Thyroid gland (tissue), 4 donors: ENCODE results near the gene ABHD12. TPM values are rescaled to one million over a fixed set of nuclear protein-coding genes. Genes with fewer than 3 reads are reported as not detected.

Experiments
- DNase-seq, 2 donors: peaks; one replicate each; pipeline ENCODE4 v3.0.0-alpha.2; 2019
- H3K27ac ChIP-seq, 3 donors: fragments of 200-600 bp; sonication (generic); 1 replicate in 2 of 3; 2 replicates in 1 of 3; pipeline ENCODE4 v1.5.1; 2016 to 2019; ENCODE audit warnings: mild to moderate bottlenecking in 1 of 3, moderate library complexity in 1 of 3
- H3K27me3 ChIP-seq: fragments of 200-600 bp; sonication (generic); one replicate; pipeline ENCODE4 v1.5.1; 2019
- H3K36me3 ChIP-seq, 2 donors: fragments of 200-600 bp; sonication (generic); one replicate each; pipeline ENCODE4 v1.5.1; 2016 to 2019
- H3K4me1 ChIP-seq, 2 donors: fragments of 200-600 bp; sonication (generic); one replicate each; pipeline ENCODE4 v1.5.1; 2017 to 2019
- H3K4me3 ChIP-seq, 3 donors: fragments of 200-600 bp; sonication (generic); replicated peaks in 1 of 3; 1 replicate in 2 of 3; 2 replicates in 1 of 3; pipeline ENCODE4 v1.5.1; 2016; ENCODE audit warnings: mild to moderate bottlenecking in 1 of 3
- H3K9me3 ChIP-seq: fragments of 200-600 bp; sonication (generic); one replicate; pipeline ENCODE4 v1.5.1; 2017
- POLR2A ChIP-seq, 2 donors: fragments of 450-650 bp; IDR thresholded peaks; one replicate each; pipeline ENCODE4 v1.6.1; 2017; ENCODE audit warnings: antibody characterized with exemption in 2 of 2, mild to moderate bottlenecking in 2 of 2, moderate library complexity in 1 of 2
- WGBS, 2 donors: methylation state at CpG; one replicate each; pipeline ENCODE4 v1.1.5; 2017; 5-methylcytosine and 5-hydroxymethylcytosine counted together
- intact Hi-C: fragments of 100-400 bp; cut with DNase I; formaldehyde crosslinking; loops from one replicate; pipeline ENCODE4 v1.15.1; 2023
- total RNA-seq, 4 donors: library from RNA; depleted of rRNA; stranded (reverse); fragments of >200 nt; gene quantifications; one replicate each; pipeline ENCODE4 v1.2.3, GENCODE V29; 2016
- TF ChIP-seq, protein P1 (sequence below), 6 experiments: fragments of 200-600 bp in 3 of 6; fragments of 450-650 bp in 3 of 6; sonication (generic) in 3 of 6; IDR thresholded peaks; one replicate each; pipeline ENCODE4 v1.5.1; 2016 to 2019; ENCODE audit warnings: antibody characterized with exemption in 6 of 6, mild to moderate bottlenecking in 2 of 6, inconsistent platforms in 1 of 6, moderate library complexity in 1 of 6

Gene ABHD12
- total RNA-seq, 4 donors from 2014 or later: 103 to 212 (median 179) TPM

DNA sequence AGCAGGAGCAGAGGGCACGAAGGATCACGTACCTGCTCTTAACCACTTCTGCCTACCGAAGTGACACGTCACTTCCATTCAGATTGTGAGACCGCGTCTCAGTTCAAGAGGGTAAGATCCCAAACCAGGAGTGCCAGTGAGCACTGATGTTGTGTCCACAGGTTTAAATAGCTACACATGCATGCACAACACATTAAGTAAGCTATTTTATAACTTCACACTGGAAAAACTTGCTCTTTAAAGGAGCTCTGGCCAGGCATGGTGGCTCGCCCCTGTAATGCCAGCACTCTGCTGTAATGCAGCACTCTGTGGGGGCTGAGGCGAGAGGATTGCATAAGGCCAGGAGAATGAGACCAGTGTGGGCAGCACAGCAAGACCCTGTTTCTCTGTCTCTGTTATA lies 21.1 kb downstream of the ABHD12 start:
- Histone ChIP-seq H3K4me1 (peaks cover 5 to 19% of the 10 kb centered on the region in 2 donors), H3K27me3 (no peaks in the 10 kb centered on the region), H3K4me3 (no peak overlapping the region), H3K27ac (peak overlapping the region; percentile 37 to 83 (median 42)), H3K36me3 (no peaks in the 10 kb centered on the region), H3K9me3 (no peaks in the 10 kb centered on the region)
- intact Hi-C loops: no loop called here
- peak; percentile 40 to 65 for DNase-seq
- TF ChIP-seq, protein P1, sequence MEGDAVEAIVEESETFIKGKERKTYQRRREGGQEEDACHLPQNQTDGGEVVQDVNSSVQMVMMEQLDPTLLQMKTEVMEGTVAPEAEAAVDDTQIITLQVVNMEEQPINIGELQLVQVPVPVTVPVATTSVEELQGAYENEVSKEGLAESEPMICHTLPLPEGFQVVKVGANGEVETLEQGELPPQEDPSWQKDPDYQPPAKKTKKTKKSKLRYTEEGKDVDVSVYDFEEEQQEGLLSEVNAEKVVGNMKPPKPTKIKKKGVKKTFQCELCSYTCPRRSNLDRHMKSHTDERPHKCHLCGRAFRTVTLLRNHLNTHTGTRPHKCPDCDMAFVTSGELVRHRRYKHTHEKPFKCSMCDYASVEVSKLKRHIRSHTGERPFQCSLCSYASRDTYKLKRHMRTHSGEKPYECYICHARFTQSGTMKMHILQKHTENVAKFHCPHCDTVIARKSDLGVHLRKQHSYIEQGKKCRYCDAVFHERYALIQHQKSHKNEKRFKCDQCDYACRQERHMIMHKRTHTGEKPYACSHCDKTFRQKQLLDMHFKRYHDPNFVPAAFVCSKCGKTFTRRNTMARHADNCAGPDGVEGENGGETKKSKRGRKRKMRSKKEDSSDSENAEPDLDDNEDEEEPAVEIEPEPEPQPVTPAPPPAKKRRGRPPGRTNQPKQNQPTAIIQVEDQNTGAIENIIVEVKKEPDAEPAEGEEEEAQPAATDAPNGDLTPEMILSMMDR (IDR thresholded peaks at IDR 0.05): no peak
- TF ChIP-seq POLR2A (IDR thresholded peaks at IDR 0.05): no peak
- WGBS, 2 donors: 39 to 57% methylated on average over 8 of the region's 8 CpGs

DNA sequence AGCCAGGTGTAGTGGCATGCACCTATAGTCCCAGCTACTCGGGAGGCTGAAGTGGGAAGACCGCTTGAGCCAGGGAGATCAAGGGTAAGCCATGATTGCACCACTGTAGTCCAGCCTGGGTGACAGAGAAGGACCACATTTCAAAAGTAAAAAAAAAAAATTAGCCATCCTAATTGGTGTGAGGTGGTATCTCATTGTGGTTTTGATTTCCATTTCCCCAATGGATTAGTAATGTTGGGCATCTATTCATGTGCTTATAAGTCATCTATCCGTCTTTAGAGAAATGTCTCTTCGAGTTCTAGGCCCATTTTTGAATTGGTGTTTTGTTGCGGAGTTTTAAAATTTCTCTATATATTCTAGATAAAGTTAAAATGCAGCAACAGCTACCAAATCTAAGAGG lies 21.7 kb downstream of the ABHD12 start:
- 95 to 96% methylated on average over 5 of the region's 5 CpGs for WGBS, 2 donors
- TF ChIP-seq POLR2A (IDR thresholded peaks at IDR 0.05): no peak
- TF ChIP-seq, protein P1 (IDR thresholded peaks at IDR 0.05): no peak
- intact Hi-C loops: no loop called here
- H3K27ac ChIP-seq: peak overlapping the region in 1 of 3 donors; percentile 83
- H3K9me3 ChIP-seq: no peaks in the 10 kb centered on the region
- DNase-seq: no peak
- peaks cover 5 to 19% of the 10 kb centered on the region in 2 donors for H3K4me1 ChIP-seq
- no peak overlapping the region for H3K4me3 ChIP-seq
- H3K27me3 ChIP-seq: no peaks in the 10 kb centered on the region
- no peaks in the 10 kb centered on the region for H3K36me3 ChIP-seq

DNA sequence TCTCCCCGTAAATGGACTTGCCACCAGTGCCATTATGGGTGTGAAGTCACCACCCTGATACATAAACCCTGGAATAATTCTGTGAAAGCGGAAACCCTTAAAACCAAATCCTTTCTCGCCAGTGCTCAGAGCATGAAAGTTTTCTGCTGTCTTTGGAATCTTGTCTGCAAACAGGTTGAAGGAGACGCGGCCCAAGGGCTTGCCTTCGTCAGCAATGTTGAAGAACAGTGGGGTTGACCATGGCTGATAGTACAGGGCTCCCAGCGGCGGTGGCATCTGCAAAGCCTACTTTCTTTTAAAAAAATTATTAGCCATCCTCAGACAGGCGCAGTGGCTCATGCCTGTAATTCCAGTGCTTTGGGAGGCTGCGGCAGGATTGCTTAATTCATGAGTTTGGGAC lies 22.1 kb downstream of the ABHD12 start:
- TF ChIP-seq, protein P1 (IDR thresholded peaks at IDR 0.05): no peak
- TF ChIP-seq POLR2A (IDR thresholded peaks at IDR 0.05): no peak
- peaks cover 5 to 19% of the 10 kb centered on the region in 2 donors for H3K4me1 ChIP-seq
- no peaks in the 10 kb centered on the region for H3K36me3 ChIP-seq
- H3K4me3 ChIP-seq: no peak overlapping the region
- DNase-seq: no peak
- H3K27me3 ChIP-seq: no peaks in the 10 kb centered on the region
- 94 to 99% methylated on average over 10 of the region's 10 CpGs for WGBS, 2 donors
- no peak overlapping the region for H3K27ac ChIP-seq
- intact Hi-C loops: no loop called here
- no peaks in the 10 kb centered on the region for H3K9me3 ChIP-seq

DNA sequence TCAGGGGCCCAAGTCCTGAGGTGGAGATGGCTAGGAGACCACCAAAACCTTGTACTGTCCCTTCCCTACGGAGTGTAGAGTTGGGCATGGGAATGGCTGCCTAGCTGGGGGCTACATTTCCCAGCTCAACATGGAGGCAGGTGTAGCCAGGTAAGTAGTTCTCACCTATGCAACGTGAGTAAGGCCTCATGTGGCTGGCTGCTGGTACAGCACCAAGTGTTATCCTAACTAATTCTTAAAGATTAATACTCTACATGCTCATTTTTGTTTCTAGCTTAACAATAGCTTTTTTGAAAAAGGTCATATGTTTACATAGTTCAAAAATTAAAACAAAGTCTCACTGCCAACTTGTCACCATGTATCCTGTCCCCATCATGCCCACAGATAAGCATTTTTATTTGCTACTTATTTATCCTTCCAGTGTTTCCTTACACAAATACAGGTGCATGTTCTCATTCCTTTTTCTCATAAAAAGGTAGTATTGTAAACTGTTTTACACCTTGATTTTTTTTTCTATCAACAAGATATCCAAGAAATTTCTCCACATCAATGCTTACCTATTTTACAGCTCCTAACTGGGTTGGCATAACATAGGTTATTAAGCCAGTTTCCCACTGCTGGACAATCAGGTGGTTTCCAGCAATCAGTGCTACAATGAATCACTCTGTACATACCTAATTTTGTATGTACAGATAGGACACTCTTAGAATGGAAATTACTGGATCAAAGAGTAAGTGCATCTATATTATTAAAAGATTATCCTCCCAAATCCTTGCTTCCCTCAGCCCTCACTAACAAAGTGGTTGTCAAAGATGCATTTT lies 25.5 kb downstream of the ABHD12 start:
- H3K9me3 ChIP-seq: no peaks in the 10 kb centered on the region
- intact Hi-C loops: no loop called here
- no peak overlapping the region for H3K4me3 ChIP-seq
- 81 to 82% methylated on average over 2 of the region's 2 CpGs for WGBS, 2 donors
- DNase-seq: no peak
- no peak overlapping the region for H3K27ac ChIP-seq
- H3K4me1 ChIP-seq: peaks cover 12 to 26% of the 10 kb centered on the region in 2 donors
- no peaks in the 10 kb centered on the region for H3K27me3 ChIP-seq
- no peaks in the 10 kb centered on the region for H3K36me3 ChIP-seq
- TF ChIP-seq POLR2A (IDR thresholded peaks at IDR 0.05): no peak
- TF ChIP-seq, protein P1 (IDR thresholded peaks at IDR 0.05): no peak

DNA sequence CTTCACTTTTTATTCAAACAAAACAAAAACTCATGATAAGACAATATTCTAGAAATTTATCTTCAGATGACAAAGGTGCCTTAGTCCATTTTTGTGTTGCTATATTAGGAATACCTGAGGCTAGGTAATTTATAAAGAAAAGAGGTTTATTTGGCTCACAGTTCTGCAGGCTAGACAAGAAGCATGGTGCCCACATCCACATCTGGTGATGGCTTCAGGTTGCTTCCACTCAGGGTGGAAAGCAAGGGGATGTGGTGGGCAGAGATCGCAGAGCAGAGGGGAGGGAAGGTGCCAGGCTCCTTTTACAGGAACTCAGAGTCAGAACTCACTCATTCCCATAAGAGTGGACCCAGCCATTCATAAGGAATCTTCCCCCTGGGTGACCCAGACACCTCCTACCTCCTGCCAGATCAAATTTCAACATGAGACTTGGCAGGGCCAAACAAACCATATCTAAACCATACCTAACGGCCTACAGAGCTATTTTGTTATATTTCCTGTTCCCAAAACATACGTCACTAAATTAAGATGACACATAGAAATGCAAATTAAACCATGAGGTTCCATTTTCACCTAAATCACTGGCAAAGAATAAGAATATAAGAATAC lies 26.4 kb downstream of the ABHD12 start:
- peaks cover 8 to 20% of the 10 kb centered on the region in 2 donors for H3K4me1 ChIP-seq
- no peaks in the 10 kb centered on the region for H3K9me3 ChIP-seq
- WGBS, 2 donors: 91 to 96% methylated on average over 3 of the region's 3 CpGs
- no peak for DNase-seq
- TF ChIP-seq, protein P1 (IDR thresholded peaks at IDR 0.05): no peak
- no peak for TF ChIP-seq POLR2A (IDR thresholded peaks at IDR 0.05)
- H3K4me3 ChIP-seq: no peak overlapping the region
- H3K27ac ChIP-seq: no peak overlapping the region
- intact Hi-C loops: no loop called here
- no peaks in the 10 kb centered on the region for H3K27me3 ChIP-seq
- H3K36me3 ChIP-seq: no peaks in the 10 kb centered on the region
